A673 (cell line): ENCODE data around the gene CD180.

Experiments
- EZH2 ChIP-seq: fragments of 200-600 bp; sonication (generic); IDR thresholded peaks from 2 replicates; pipeline ENCODE4 v1.6.1; 2017; ENCODE audit warnings: borderline replicate concordance, low read depth, mild to moderate bottlenecking, mixed read lengths, antibody characterized with exemption, low read length; ENCODE audit not compliant: poor library complexity, severe bottlenecking
- TF ChIP-seq, protein P1 (sequence below): fragments of 300-800, 200-600 bp; sonication (generic); conservative IDR thresholded peaks from 2 replicates; pipeline ENCODE4 v1.5.1; 2017; ENCODE audit warnings: low read depth, mild to moderate bottlenecking, antibody characterized with exemption, low read length, moderate library complexity, mixed read lengths

DNA sequence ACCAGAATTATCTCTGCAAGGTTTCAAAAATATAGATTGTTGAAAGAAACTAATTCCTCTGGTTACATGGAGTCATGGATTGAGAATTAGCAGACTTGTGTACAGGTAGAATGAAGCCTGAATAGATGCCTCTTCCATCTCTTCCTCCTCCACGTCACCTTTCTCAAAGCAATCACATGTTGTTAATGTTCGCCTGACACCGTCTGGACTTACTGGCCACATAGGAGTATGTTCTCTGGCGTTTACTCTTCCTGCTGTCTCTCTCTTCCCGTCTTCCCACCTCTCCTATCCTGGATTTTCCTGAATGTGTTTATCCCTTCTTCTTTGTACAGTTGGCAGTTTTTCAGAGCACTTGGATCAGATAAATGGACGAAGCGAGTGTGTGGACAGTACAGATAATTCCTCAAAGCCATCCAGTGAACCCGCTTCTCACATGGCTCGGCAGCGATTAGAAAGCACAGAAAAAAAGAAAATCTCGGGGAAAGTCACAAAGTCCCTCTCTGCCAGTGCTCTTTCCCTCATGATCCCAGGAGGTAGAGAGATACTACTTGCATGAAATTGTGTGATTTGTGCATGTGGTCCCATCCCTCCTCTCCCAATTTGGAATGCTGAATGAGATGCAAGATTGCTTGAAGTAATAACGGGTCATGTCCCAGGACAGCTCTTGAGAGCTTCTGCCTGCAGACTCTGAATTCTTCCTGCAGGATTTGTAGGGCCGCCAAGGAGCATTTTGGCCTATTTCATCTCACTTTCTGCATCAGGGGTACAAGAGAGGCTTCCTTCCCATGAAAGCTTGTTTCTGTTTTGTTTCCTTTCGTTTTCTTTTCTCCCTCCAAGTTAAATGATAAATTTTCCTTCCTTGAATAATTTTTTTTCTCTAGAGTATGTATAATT is 47.3 kb downstream of the CD180 start:
- TF ChIP-seq, protein P1, sequence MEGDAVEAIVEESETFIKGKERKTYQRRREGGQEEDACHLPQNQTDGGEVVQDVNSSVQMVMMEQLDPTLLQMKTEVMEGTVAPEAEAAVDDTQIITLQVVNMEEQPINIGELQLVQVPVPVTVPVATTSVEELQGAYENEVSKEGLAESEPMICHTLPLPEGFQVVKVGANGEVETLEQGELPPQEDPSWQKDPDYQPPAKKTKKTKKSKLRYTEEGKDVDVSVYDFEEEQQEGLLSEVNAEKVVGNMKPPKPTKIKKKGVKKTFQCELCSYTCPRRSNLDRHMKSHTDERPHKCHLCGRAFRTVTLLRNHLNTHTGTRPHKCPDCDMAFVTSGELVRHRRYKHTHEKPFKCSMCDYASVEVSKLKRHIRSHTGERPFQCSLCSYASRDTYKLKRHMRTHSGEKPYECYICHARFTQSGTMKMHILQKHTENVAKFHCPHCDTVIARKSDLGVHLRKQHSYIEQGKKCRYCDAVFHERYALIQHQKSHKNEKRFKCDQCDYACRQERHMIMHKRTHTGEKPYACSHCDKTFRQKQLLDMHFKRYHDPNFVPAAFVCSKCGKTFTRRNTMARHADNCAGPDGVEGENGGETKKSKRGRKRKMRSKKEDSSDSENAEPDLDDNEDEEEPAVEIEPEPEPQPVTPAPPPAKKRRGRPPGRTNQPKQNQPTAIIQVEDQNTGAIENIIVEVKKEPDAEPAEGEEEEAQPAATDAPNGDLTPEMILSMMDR: no peak
- no peak for TF ChIP-seq EZH2
